Right ventricle myocardium inferior (tissue), 1 donor: ENCODE measurements around the gene ZRANB3. TPM values are rescaled to one million over a fixed set of nuclear protein-coding genes. Genes with fewer than 3 reads are reported as not detected.
"Not testable (repeated sequence)": the region's sequence is repeated elsewhere in the genome, so short reads cannot be mapped to it uniquely, and the experiment has no call there.

ENCODE experiments used
- ATAC-seq: fragments of 200-7000 bp; cut with Tn5 transposase; one replicate; pipeline ENCODE4 v1.9.1; 2020; ENCODE audit warnings: mild to moderate bottlenecking, moderate library complexity
- DNase-seq: peaks from one replicate; pipeline ENCODE4 v3.0.0; 2021; ENCODE audit errors: missing footprints
- intact Hi-C: fragments of 100-400 bp; cut with DNase I; formaldehyde crosslinking; loops from one replicate; pipeline ENCODE4 v1.11.0; 2022
- total RNA-seq: library from RNA; stranded (reverse); fragmentation: NEBNext Ultra II Directional; extraction: Animal tissue kit (Norgen Biotek cat#: 25700); gene quantifications from one replicate; pipeline ENCODE4 v1.2.1, GENCODE V29; 2021
- donor health status: DM: no; HTN: yes; CAD: no; lungs with severe emphysema.

ZRANB3 gene
- total RNA-seq, 1 donor from 2014 or later, result 3.1 TPM

DNA sequence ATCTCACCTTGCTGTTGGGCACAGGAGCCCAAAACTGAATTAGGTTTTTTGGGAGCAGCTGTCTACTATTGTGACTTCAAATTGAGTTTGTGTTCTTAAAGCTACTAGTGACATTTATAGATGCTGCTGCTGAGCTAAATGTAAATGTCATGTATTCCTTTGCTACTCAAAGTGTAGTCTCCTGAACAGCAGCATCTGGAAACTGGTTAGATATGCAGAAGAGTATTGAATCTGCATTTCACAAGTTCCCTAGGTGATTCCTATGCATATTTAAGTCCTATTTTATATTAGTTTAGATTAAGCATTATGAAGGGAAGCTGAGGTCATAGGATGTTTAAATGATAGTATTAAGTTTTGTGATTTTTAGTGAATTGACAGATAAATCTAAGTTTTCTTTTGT, 411.4 kb downstream of the ZRANB3 start:
- intact Hi-C loops, result no loop called here
- DNase-seq (no peak), ATAC-seq (no peak)

GRCh38 chr2:135113322-135113721, 417.7 kb downstream of the ZRANB3 start:
- no peak for ATAC-seq
- intact Hi-C loops, result no loop called here

DNA sequence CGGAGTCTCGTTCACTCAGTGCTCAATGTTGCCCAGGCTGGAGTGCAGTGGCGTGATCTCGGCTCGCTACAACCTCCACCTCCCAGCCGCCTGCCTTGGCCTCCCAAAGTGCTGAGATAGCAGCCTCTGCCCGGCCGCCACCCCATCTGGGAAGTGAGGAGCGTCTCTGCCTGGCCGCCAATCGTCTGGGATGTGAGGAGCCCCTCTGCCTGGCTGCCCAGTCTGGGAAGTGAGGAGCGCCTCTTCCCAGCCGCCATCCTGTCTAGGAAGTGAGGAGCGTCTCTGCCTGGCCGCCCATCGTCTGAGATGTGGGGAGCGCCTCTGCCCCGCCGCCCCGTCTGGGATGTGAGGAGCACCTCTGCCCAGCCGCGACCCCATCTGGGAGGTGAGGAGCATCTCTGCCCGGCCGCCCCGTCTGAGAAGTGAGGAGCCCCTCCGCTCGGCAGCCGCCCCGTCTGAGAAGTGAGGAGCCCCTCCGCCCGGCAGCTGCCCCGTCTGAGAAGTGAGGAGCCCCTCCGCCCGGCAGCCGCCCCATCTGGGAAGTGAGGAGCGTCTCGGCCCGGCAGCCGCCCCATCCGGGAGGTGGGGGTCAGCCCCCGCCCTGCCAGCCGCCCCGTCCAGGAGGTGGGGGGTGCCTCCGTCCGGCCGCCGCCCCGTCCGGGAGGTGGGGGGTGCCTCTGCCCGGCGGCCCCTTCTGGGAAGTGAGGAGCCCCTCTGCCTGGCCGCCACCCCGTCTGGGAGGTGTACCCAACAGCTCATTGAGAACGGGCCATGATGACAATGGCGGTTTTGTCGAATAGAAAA, 425.3 kb downstream of the ZRANB3 start:
- not testable (repeated sequence) for ATAC-seq

More at GRCh38 chr2:135113322-135113721, 417.7 kb downstream of the ZRANB3 start:
- DNase-seq, result no peak

GRCh38 chr2:135103843-135104242, 427.2 kb downstream of the ZRANB3 start:
- ATAC-seq (no peak), DNase-seq (no peak)
- intact Hi-C loops, result no loop called here

More for the DNA sequence above, 425.3 kb downstream of the ZRANB3 start:
- DNase-seq, intact Hi-C loops: not testable (repeated sequence)

DNA sequence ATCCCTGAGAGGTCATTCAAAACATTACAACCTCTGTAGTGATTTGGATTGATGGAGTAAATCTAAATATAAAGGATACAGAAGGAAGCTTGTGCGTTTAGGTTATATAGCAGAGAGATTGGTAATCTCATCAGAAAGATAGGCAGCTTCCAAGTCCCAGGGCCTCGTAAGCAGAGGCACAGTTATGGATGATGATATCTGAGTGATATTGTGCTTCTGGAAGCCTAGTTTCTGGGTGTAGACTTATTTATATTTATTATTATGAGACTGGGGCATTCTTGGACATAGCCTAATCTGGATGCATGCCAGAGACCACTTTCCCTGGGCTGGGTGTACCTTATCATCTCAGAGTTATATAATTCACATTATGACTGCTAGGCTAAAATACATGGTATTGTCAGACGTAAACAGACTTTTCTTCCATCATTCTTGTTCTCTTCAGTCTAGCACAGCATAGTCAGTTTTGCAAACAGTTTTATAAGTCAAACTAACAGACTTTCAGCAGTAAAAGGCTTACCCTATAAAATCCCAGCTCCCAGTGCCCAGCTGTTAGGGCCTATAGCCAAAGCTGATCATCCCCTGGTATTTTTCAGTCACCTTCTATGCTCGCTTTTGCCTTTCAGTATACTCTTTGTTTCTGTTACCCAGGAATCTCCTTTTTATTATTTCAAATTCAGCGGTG, 431.1 kb downstream of the ZRANB3 start:
- intact Hi-C loops, result no loop called here
- no peak for DNase-seq
- peak; percentile 26 for ATAC-seq

GRCh38 chr2:135097532-135098231, 433.3 kb downstream of the ZRANB3 start:
- intact Hi-C loops, result no loop called here
- ATAC-seq (no peak), DNase-seq (no peak)

DNA sequence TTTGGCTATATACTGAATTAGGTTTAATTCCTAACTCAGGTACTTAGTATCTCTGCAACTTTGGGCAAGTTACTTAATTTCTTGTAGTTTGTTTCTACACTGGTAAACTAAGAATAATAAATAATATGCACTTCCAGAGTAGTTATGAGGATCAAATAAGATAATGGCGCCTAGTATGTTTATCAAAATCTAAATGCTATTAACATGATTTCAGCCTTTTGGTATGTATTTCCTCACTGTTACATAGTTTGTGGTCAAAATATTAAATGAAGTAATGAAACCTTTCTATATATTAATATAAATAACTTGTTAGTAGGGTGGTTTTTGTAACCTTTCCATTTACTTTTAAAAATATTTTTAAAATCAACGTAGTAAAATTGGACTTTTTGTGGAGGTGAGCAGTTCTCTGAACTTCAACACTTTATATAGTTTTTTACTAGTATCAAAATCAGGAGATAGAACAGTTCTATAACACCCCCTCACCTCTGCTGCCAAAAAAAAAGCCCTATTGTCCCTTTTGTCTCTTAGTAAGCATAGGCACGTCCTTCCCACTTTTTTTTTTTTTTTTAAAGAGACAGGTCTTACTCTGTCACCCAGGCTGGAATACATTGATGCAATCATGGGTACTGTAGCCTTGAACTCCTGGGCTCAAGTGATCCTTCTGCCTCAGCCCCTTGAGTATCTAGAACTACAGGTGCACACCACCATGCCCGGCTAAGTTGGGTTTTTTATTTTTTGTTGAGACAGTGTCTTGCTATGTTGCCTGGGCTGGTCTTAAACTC, 434.2 kb downstream of the ZRANB3 start:
- no peak for ATAC-seq
- intact Hi-C loops, result no loop called here
- no peak for DNase-seq

GRCh38 chr2:135095591-135095990, 435.4 kb downstream of the ZRANB3 start:
- ATAC-seq, result no peak
- intact Hi-C loops, result no loop called here
- no peak for DNase-seq

DNA sequence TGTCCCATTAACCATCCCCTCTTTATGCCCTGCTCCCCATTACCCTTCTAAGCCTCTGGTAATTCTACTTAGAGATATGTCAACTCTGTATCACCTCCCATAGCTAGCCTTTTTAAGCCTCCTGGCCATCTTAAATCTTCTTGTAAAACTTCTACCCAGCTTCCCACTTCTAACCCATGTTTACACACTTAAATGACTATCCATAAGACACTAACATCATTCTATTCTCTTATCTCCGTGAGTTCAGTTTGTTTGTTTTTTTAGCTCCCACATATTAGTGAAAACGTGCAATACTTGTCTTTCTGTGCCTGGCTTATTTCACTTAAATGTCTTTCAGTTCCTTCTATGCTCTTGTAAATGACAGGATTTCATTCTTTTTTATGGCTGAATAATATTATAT, 436.5 kb downstream of the ZRANB3 start:
- no peak for DNase-seq
- intact Hi-C loops, result no loop called here
- ATAC-seq, result no peak

GRCh38 chr2:135093670-135094330, 437.2 kb downstream of the ZRANB3 start:
- intact Hi-C loops, result no loop called here
- DNase-seq (no peak), ATAC-seq (no peak)

DNA sequence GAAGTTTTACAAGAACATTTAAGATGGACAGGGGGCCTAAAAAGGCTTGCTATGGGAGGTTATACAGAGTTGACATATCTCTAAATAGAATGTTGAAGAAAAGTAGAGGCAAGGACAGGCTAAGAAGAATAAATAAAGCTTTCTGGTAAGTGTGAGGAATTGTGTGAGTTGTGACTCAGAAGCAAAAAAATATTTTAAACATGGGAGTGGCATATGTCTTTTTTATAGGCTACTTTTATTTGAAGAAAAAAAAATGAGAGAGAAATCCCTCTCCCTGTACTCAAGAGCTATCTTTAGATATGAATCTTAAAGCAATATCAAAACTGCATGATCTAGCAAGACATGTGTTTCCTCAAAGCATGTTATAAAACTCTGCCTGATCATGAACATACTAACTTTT, 437.8 kb downstream of the ZRANB3 start:
- DNase-seq (no peak), ATAC-seq (no peak)
- intact Hi-C loops, result no loop called here

DNA sequence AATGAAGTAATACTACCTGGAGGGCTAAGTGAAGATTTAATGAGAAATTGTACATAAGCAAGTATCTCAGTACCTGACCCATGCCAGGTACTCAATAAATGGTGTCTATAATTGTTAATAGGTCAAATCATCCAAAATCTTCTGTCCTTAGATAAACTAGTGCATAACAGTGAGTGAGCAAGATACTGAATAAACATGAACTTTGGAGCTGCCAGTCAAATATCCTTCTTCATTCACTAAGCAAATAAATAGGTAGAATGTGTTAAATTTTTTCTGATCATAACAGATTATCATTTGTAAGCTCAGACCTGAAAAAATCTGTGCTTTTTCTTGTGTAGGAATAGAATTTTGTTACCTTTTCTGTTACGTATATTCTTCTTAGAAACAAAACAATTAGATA, 439.3 kb downstream of the ZRANB3 start:
- no peak for ATAC-seq
- no peak for DNase-seq
- intact Hi-C loops, result no loop called here

DNA sequence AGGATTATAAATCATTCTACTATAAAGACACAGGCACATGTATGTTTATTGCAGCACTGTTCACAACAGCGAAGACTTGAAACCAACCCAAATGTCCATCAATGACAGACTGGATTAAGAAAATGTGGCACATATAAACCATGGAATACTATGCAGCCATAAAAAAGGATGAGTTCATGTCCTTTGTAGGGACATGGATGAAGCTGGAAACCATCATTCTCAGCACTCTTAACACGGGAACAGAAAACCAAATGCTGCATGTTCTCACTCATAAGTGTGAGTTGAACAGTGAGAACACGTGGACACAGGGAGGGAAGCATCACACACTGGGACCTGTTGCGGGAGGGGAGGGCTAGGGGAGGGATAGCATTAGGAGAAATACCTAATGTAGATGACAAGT, 441.4 kb downstream of the ZRANB3 start:
- intact Hi-C loops, DNase-seq, ATAC-seq: not testable (repeated sequence)

Other genes starting within 250 kb of the ZRANB3 start
- gene R3HDM1, start 266 bp upstream of the ZRANB3 start, total RNA-seq, result 12.5 TPM
- gene UBXN4, start 210.6 kb upstream of the ZRANB3 start, total RNA-seq, result 54.9 TPM